ENCODE results near the gene LCN2. TPM values are rescaled to one million over a fixed set of nuclear protein-coding genes. Genes with fewer than 3 reads are reported as not detected.

Gene LCN2
- total RNA-seq, 1 donor from 2014 or later = not detected

DNA sequence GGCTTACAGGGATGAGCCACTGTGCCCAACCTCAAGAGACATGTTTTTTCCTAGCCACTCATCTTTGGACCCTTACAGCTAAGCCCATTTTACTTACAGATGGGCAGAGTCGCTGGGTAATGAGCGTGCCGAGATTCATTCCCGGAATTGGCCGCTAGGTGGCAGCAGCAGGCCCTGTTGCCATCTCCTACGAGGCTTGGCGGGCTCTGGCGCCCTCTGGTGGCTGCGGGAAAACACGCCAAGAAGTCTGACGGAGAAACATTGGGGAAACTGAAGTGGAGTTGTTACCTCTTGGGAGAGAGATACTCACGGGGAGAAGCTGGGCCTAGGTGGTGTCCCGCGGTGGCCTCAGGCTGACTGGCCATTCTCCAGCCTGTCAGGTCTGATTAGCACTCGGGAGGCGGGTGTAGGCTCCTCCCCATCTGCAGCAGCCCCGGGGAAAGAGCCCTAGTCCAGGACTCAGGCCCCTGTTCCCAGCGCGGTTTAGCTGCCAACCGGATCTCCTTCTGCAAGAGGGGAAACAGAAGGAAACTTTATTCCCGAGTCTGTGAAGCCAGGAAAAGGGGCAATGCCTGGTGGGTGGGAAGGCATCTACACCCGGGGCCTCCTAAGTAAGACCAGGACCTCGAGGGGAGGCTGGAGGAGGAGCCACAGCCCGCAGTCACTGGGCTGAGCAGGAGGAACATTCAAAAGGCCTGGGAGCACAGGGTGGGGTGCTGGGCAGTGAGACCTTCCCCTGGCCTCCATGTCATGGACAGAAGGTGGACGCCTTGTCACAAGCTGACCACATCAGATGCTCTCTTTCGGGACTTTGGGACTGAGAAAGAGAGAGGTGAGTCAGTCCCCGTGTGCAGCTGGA, 31.4 kb upstream of the LCN2 start:
- intact Hi-C loops (cut with micrococcal nuclease) = loop anchor here (10.0 kb wide), 1 partner anchor 173 kb away; no protein-coding TSS in a partner anchor
- TF ChIP-seq, protein P1, sequence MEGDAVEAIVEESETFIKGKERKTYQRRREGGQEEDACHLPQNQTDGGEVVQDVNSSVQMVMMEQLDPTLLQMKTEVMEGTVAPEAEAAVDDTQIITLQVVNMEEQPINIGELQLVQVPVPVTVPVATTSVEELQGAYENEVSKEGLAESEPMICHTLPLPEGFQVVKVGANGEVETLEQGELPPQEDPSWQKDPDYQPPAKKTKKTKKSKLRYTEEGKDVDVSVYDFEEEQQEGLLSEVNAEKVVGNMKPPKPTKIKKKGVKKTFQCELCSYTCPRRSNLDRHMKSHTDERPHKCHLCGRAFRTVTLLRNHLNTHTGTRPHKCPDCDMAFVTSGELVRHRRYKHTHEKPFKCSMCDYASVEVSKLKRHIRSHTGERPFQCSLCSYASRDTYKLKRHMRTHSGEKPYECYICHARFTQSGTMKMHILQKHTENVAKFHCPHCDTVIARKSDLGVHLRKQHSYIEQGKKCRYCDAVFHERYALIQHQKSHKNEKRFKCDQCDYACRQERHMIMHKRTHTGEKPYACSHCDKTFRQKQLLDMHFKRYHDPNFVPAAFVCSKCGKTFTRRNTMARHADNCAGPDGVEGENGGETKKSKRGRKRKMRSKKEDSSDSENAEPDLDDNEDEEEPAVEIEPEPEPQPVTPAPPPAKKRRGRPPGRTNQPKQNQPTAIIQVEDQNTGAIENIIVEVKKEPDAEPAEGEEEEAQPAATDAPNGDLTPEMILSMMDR (IDR thresholded peaks at IDR 0.05; ENCODE audit: borderline replicate concordance) = peak; percentile 100

DNA sequence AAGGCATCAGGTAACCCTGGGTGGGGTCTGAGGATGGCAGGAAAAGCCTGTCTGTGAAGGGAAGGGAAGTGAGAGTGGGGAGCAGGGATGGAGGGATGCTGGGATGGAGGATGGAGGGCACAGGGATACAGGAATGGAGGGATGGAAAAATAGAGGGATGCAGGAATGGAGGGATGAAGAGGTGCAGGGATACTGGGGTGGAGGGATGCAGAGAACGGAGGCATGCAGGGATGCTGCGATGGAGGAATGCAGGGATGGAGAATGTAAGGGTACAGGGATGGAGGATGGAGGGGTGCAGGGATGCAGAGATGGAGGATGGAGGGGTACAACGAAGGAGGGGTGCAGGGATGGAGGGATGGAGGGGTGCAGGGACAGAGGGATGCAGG, 30.8 kb upstream of the LCN2 start:
- TF ChIP-seq, protein P1 (IDR thresholded peaks at IDR 0.05; ENCODE audit: borderline replicate concordance) = no peak
- intact Hi-C loops (cut with micrococcal nuclease) = loop anchor here (10.0 kb wide), 1 partner anchor 174 kb away; no protein-coding TSS in a partner anchor
- H3K27ac ChIP-seq (replicated peaks) = no peak overlapping the region
- H3K27me3 ChIP-seq (ENCODE audit: low read depth) = no peaks in the 10 kb centered on the region
- H3K4me1 ChIP-seq = peaks cover 11% of the 10 kb centered on the region
- H3K9me3 ChIP-seq (replicated peaks) = no peaks in the 10 kb centered on the region
- no peak overlapping the region for H3K4me3 ChIP-seq
- no peak for DNase-seq
- peaks cover 51% of the 10 kb centered on the region for H3K36me3 ChIP-seq

More for the DNA sequence above, 31.4 kb upstream of the LCN2 start:
- no peaks in the 10 kb centered on the region for H3K27me3 ChIP-seq (ENCODE audit: low read depth)
- DNase-seq = peak; percentile 95
- no peaks in the 10 kb centered on the region for H3K9me3 ChIP-seq (replicated peaks)
- no peak overlapping the region for H3K4me3 ChIP-seq
- no peak overlapping the region for H3K27ac ChIP-seq (replicated peaks)
- H3K4me1 ChIP-seq = peaks cover 11% of the 10 kb centered on the region
- peaks cover 49% of the 10 kb centered on the region for H3K36me3 ChIP-seq

DNA sequence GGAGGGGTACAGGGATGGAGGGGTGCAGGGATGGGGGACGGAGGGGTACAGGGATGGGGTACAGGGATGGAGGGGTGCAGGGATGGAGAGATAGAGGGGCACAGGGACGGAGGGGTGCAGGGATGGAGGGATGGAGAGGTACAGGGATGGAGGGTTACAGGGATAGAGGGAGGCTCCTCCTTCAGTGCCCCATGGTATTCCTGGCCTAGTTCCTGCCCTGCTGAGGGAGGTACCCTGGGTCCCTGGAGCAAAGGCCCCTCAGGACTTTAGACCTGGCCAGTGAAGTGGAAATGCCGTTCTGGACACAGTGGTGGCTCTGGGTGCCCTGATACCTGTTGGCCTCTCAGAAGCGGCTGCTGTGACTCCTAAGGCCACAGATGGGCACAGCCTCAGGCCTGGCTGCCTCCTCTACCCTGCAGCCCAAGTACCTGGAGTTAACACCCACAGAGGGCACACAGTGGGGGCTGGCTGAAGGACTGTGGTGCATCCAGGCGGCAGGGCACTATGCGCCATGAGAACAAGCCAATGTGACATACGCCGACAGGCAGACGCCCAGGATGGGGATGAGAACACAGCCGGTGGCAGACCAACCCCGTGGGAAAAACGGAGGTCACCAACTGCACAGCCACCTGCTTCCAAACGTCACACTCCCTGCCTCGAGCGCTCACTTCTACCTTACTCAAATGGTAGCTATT, 30.1 kb upstream of the LCN2 start:
- DNase-seq = no peak
- Histone ChIP-seq H3K36me3 (peaks cover 52% of the 10 kb centered on the region), H3K27ac (replicated peaks) (no peak overlapping the region), H3K4me1 (peaks cover 11% of the 10 kb centered on the region), H3K9me3 (replicated peaks) (no peaks in the 10 kb centered on the region), H3K27me3 (ENCODE audit: low read depth) (no peaks in the 10 kb centered on the region), H3K4me3 (no peak overlapping the region)
- TF ChIP-seq, protein P1 (IDR thresholded peaks at IDR 0.05; ENCODE audit: borderline replicate concordance) = no peak
- intact Hi-C loops (cut with micrococcal nuclease) = loop anchor here (10.0 kb wide), 1 partner anchor 174 kb away; no protein-coding TSS in a partner anchor

DNA sequence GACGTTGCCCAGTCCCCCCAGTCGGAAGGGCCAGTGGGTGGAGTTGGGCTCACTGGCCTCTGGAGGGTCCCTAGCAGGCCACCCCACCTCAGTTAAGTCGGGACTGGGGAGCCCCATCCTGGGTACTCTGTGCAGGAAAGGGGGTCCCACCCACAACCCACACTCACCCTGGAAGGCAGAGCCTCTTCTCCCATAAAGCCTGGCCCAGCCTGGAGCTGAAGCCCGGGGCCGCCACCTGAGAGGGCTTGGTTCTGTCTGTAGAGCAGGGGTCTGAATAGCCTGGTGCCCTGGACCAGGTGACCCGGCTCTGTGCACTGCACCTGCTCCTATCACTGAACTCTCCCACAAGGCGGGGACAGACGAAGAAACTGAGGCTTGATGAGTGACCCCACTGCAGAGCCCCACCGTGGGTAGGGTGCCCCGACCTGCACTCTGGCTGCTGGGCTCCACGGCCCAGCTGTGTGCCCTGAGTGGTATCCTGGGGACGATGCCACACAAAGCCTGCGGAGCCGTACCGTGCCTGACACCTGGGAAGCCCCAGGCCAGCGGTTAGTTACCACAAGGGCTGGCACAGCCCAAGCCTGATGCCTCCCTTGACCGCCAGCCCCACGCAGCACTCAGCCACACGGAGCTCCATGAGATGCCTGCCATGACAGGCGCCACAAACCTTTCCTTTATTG, 29.1 kb upstream of the LCN2 start:
- H3K36me3 ChIP-seq = peaks cover 52% of the 10 kb centered on the region

More for the DNA sequence above, 29.1 kb upstream of the LCN2 start:
- H3K27me3 ChIP-seq (ENCODE audit: low read depth) = no peaks in the 10 kb centered on the region
- intact Hi-C loops (cut with micrococcal nuclease) = no loop called here
- no peak for DNase-seq
- H3K4me3 ChIP-seq = no peak overlapping the region
- TF ChIP-seq, protein P1 (IDR thresholded peaks at IDR 0.05; ENCODE audit: borderline replicate concordance) = no peak
- no peak overlapping the region for H3K27ac ChIP-seq (replicated peaks)
- H3K4me1 ChIP-seq = peaks cover 17% of the 10 kb centered on the region
- no peaks in the 10 kb centered on the region for H3K9me3 ChIP-seq (replicated peaks)

Measured in left ventricle myocardium inferior (tissue), 1 donor.